IMR-90 (cell line): ENCODE data around the gene IRF2BP2.

ENCODE experiments used
- POLR2A ChIP-seq: IDR thresholded peaks from 2 replicates; pipeline ENCODE4 v1.6.1; 2012; ENCODE audit warnings: mild to moderate bottlenecking, low read depth, low read length
- TF ChIP-seq, protein P1 (sequence below): conservative IDR thresholded peaks from 2 replicates; pipeline ENCODE4 v1.5.1; 2012; ENCODE audit warnings: mild to moderate bottlenecking, low read depth, low read length, improper control_type of control experiment
- TF ChIP-seq, protein P2 (sequence below): fragments of 150-350 bp; IDR thresholded peaks from 2 replicates; pipeline ENCODE4 v1.6.1; 2016; ENCODE audit warnings: low read depth, mild to moderate bottlenecking, low read length, moderate library complexity, borderline replicate concordance

DNA sequence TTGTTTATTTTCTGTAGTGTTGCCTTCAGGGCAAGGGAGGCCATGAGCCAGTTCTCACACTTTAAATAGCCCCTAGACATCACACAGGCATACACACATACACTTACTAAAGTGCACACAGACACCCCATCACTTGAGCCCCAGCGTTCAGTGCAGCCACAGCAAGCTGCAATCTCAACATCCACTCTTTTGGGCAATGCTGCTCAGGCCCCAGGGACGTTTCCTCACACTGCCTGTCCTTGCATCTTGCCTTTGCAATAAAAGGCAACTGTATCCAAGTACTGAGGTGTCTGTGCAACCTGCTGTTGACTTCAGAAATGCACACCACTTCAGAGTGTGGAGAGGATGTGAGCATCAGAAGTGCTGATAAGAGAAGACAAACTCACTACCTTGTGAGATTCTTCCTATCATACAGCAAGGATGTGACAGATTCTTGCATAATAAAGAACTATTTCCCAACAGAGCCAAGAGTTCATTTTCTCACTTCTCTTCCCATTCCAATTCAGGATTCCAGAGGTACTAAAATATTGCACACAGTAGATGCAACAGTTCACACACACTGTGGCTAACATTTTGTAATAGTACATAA lies 36.2 kb downstream of the IRF2BP2 start:
- TF ChIP-seq, protein P1, sequence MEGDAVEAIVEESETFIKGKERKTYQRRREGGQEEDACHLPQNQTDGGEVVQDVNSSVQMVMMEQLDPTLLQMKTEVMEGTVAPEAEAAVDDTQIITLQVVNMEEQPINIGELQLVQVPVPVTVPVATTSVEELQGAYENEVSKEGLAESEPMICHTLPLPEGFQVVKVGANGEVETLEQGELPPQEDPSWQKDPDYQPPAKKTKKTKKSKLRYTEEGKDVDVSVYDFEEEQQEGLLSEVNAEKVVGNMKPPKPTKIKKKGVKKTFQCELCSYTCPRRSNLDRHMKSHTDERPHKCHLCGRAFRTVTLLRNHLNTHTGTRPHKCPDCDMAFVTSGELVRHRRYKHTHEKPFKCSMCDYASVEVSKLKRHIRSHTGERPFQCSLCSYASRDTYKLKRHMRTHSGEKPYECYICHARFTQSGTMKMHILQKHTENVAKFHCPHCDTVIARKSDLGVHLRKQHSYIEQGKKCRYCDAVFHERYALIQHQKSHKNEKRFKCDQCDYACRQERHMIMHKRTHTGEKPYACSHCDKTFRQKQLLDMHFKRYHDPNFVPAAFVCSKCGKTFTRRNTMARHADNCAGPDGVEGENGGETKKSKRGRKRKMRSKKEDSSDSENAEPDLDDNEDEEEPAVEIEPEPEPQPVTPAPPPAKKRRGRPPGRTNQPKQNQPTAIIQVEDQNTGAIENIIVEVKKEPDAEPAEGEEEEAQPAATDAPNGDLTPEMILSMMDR: no peak
- TF ChIP-seq POLR2A: no peak
- TF ChIP-seq, protein P2, sequence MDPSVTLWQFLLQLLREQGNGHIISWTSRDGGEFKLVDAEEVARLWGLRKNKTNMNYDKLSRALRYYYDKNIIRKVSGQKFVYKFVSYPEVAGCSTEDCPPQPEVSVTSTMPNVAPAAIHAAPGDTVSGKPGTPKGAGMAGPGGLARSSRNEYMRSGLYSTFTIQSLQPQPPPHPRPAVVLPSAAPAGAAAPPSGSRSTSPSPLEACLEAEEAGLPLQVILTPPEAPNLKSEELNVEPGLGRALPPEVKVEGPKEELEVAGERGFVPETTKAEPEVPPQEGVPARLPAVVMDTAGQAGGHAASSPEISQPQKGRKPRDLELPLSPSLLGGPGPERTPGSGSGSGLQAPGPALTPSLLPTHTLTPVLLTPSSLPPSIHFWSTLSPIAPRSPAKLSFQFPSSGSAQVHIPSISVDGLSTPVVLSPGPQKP: no peak
